ENCODE data around the gene MUC5B.

The MUC5B gene

DNA sequence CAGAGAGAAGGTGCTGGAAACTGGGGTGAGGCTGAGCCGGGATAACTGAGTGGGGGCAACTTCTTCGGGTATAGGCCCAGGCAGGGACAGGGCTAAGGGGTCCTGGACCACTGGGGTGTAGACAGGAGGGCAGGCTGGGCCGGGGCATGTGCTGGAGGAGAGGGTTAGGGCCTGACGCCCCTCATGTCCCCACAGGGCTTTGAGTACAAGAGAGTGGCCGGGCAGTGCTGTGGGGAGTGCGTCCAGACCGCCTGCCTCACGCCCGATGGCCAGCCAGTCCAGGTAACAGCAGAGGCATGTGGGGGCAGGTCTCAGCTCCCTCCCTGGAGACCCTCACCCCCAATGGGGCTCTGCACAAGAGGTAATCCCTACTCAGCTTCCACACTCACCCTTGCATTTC lies 36.7 kb downstream of the MUC5B start:
- in situ Hi-C loops (cut with MboI; ENCODE audit: low sequenced_read_pairs, unreplicated experiment), result no loop called here
- TF ChIP-seq, protein P1, sequence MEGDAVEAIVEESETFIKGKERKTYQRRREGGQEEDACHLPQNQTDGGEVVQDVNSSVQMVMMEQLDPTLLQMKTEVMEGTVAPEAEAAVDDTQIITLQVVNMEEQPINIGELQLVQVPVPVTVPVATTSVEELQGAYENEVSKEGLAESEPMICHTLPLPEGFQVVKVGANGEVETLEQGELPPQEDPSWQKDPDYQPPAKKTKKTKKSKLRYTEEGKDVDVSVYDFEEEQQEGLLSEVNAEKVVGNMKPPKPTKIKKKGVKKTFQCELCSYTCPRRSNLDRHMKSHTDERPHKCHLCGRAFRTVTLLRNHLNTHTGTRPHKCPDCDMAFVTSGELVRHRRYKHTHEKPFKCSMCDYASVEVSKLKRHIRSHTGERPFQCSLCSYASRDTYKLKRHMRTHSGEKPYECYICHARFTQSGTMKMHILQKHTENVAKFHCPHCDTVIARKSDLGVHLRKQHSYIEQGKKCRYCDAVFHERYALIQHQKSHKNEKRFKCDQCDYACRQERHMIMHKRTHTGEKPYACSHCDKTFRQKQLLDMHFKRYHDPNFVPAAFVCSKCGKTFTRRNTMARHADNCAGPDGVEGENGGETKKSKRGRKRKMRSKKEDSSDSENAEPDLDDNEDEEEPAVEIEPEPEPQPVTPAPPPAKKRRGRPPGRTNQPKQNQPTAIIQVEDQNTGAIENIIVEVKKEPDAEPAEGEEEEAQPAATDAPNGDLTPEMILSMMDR (IDR thresholded peaks at IDR 0.05; ENCODE audit: borderline replicate concordance, control extremely low read depth, extremely low read depth, insufficient read depth, missing control alignments), result no peak
- no peak for DNase-seq (ENCODE audit: low spot score)

DNA sequence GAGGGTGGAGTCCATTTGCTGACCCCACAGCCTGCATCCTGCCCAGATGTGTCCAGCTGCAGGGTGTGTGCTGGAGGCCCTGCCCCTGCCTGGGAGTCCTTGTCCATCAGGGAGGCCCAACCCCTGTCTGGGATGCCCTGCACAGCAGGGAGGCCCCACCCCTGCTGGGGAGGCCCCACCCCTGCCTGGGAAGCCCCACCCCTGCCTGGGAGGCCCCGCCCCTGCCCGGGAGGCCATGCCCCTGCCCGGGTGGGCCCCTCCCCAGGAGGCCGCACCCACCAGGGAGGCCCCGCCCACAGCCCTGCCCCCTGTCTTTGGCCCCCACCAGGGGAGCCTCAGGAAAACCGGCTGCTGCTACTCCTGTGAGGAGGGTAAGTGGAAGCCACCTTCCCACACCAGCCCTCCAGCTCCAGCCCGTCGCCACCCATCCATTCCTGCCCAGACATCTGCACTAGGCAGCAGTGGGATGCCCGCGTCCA lies 37.2 kb downstream of the MUC5B start:
- in situ Hi-C loops (cut with MboI; ENCODE audit: low sequenced_read_pairs, unreplicated experiment), result no loop called here
- TF ChIP-seq, protein P1 (IDR thresholded peaks at IDR 0.05; ENCODE audit: borderline replicate concordance, control extremely low read depth, extremely low read depth, insufficient read depth, missing control alignments), result no peak
- DNase-seq (ENCODE audit: low spot score), result peak; percentile 72

DNA sequence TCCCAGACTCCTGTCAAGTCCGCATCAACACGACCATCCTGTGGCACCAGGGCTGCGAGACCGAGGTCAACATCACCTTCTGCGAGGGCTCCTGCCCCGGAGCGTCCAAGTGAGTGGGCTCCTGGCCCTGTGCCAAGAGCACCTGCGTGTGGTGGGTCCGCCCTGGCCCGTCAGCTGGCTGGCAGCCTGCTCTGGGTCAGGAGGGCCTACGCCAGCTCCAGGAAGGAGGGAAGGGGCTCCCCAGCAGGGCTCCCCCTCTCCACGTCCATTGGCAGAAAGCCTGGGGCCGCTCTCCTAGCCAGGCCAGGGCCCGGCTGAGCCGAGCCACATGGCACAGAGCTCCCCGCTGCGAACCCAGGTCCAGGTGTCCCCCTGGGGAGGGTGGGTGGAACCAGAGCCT lies 37.8 kb downstream of the MUC5B start:
- in situ Hi-C loops (cut with MboI; ENCODE audit: low sequenced_read_pairs, unreplicated experiment), result no loop called here
- no peak for DNase-seq (ENCODE audit: low spot score)
- TF ChIP-seq, protein P1 (IDR thresholded peaks at IDR 0.05; ENCODE audit: borderline replicate concordance, control extremely low read depth, extremely low read depth, insufficient read depth, missing control alignments), result no peak

DNA sequence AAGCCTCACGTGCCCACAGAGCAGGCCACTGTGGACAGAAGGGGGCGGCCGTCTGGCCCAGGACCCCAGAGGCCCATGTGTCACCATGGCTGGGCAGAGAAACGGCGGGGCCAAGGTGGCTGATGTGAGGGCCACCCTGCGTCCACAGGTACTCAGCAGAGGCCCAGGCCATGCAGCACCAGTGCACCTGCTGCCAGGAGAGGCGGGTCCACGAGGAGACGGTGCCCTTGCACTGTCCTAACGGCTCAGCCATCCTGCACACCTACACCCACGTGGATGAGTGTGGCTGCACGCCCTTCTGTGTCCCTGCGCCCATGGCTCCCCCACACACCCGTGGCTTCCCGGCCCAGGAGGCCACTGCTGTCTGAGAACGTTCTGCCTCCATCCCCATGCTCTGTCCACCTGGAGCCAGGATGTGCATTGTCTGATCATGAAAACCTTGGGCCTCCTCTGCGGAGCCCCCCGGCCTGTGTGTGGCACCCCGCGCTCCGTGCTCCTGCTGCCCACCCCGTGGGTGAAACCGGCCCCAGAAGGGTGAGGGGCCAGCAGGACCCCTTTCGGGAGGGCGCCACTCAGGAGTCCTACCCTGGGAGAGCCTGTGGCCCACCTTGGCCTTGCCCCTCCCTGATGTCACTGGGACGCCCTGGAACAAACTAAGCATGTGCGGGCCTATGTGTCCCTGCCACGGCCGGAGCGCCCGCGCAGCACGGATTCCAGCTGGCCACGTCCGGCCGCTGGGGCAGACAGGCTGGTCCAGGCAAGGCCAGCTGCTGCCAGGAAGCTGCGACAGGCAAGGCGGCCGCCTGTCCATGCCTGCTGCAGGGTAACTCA lies 38.6 kb downstream of the MUC5B start:
- TF ChIP-seq, protein P1 (IDR thresholded peaks at IDR 0.05; ENCODE audit: borderline replicate concordance, control extremely low read depth, extremely low read depth, insufficient read depth, missing control alignments), result no peak
- in situ Hi-C loops (cut with MboI; ENCODE audit: low sequenced_read_pairs, unreplicated experiment), result no loop called here
- DNase-seq (ENCODE audit: low spot score), result no peak

DNA sequence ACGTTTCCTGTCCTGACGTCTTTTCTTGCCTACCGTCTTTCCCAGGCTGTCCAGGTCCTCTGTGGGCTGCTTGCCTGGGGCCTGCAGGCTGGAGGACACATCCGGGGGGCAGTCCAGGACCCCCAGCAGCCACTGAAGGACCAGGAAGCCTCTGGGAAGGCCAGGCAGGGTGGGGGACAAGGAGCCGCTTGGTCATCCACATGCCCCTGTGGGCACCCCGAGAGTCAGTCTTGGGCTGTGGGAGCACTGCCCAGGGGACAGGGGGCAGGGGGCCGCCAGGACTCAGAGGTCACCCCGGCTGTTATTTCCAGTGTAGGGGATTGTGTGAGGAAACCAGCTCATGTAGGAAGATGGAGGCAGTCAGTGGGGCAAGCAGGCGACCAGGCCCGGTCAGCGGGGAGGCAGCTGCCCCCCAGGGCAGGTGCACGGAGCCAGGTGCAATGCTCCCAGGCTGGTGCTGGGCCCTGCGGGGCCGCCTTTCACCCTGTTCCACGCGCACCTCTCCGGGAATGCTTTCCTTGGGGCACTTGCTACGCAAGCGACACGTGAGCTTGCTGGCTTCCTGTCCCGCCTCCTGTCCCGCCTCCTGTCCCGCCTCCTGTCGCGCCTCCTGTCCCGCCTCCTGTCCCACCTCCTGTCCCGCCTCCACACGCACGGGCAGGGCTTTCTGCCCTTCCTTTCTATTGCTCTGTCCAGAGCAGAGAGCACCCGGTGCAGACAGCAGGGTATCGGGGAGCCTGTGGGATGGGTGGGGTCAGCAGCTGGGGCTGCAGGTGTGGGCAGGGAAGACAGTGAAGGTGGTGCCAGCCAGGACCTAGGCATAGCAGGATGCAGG lies 39.5 kb downstream of the MUC5B start:
- in situ Hi-C loops (cut with MboI; ENCODE audit: low sequenced_read_pairs, unreplicated experiment), result no loop called here
- peak; percentile 92 for DNase-seq (ENCODE audit: low spot score)
- TF ChIP-seq, protein P1 (IDR thresholded peaks at IDR 0.05; ENCODE audit: borderline replicate concordance, control extremely low read depth, extremely low read depth, insufficient read depth, missing control alignments), result no peak

DNA sequence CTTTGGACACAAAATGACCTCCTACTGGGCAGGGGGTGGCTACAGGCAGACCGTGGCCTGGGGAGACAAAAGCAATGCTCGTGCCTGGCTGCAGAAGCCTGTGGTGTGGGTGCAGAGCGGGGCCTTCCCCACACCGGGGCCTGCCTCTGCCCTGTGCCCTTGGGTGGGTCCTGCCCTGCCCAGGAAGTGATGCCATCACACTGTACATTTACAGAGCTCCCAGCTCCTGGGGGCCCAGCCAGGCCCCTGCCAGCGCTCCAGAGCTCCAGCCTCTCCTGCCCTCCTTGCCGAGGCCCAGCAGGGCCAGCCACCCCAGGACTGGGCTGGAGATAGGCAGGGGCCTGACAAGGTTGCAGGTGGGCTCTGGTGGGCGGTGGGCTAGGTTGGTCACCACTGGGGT lies 40.1 kb downstream of the MUC5B start:
- TF ChIP-seq, protein P1 (IDR thresholded peaks at IDR 0.05; ENCODE audit: borderline replicate concordance, control extremely low read depth, extremely low read depth, insufficient read depth, missing control alignments), result no peak

More for the DNA sequence above, 40.1 kb downstream of the MUC5B start:
- in situ Hi-C loops (cut with MboI; ENCODE audit: low sequenced_read_pairs, unreplicated experiment), result no loop called here
- no peak for DNase-seq (ENCODE audit: low spot score)

Measured in GM13976 (cell line).